HL-60/S4 treated with retinoic acid at 250 ng/mL for 4 days and 3 days (cell line): ENCODE measurements around the gene KCTD17.

ENCODE experiments used
- in situ Hi-C: fragments of 300-500 bp; cut with MboI; formaldehyde crosslinking; loops from 2 replicates; pipeline ENCODE4 v1.7.0; 2022; ENCODE audit warnings: low sequenced_read_pairs

The KCTD17 gene

DNA sequence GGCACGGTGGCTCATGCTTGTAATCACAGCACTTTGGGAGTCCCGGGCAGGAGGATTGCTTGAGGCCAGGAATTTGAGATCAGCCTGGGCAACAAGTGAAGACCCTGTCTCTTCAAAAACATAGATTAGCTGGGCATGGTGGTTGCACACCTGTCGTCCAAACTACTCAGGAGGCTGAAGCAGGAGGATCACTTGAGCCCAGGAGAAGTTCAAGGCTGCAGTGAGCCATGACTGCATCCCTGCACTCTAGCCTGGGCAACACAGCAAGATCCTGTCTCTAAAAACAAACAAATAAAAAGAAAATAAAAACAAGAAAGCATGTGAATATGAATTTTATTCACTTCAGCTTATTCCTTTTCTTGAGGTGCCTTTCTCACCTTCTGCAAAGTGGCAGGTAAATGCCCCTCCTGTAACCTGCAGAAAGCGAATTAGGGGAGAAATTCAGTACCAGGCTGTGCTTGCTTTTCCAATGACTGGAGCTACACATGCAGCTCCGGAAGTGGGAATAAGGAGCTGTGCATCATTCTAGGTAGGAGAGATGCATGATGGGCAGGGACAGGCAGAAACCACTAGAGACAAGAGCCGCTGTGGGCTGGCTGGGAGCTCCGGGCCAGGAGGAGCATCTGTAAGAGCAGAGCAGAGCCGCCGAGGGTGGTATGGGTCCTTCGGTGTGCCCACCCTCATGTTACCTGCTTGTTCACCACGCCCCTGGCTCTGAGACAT, 14.7 kb upstream of the KCTD17 start:
- in situ Hi-C loops = no loop called here

DNA sequence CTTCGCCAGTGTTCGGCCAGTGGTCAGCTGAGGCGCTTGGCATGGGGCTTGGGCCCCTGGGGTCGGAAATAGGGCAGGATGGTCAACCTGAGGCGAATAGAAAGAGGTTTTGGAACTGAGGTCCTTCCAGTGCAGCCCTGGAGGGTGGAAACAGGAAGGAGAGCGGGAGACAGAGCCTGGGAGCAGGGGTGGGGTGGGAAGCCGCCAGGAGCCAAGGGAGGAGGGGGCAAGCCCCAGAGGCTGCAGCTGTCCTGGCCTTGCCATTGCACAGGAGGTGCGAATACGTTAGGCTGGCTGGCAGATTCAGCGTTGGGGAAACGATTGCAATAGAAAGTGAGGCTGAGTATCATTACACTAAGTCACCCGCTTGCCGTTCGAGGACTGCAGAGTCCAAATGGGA, 13.9 kb upstream of the KCTD17 start:
- in situ Hi-C loops = no loop called here

DNA sequence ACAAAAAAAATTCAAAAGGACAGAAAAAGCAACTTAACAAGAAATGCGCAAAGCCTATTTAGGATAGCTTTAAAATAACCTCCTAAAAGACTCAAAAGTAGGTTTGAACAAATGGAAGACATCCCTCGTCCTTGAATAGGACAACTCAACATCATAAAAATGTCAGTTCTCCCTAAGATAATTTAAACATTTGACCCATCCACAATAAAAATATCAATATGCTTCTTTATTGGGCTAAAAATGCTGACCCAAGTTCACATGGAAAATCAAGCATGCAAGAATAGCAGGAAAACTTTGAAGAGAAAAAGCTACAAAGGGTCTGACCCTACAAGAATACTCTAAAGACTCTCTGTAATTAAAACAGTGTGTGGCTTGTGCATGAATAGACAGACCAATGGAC, 12.1 kb upstream of the KCTD17 start:
- in situ Hi-C loops = no loop called here

DNA sequence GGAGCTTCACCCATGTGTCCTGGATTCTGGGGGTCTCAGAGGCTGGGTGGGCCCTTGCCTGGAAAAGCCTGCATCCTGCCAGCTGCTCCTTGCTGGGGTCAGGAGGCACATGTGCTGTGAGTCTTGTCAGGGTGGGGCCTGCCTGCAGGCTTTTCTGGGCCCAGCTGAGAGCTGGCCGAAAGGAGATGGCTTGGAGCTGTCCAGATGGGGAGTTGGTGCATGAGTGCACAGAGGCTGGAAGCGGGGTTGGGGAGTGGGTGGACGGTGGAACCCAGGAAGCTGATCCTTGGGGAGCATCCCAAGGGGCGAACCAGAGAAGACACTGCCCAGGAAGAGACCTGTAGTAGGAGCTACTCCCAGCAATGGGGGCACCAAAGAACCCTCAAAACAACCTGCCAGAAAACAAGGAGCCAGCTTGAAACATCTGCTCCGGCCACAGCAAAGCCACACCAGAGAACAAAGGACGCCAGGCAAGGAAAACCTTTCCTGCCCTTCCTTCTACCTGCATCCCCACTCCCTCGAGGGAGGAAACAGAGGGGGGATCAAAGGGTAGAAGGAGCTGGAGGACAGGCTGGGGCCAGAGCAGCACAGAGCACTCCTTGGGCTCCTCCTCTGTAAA, 8.2 kb upstream of the KCTD17 start:
- in situ Hi-C loops = no loop called here

DNA sequence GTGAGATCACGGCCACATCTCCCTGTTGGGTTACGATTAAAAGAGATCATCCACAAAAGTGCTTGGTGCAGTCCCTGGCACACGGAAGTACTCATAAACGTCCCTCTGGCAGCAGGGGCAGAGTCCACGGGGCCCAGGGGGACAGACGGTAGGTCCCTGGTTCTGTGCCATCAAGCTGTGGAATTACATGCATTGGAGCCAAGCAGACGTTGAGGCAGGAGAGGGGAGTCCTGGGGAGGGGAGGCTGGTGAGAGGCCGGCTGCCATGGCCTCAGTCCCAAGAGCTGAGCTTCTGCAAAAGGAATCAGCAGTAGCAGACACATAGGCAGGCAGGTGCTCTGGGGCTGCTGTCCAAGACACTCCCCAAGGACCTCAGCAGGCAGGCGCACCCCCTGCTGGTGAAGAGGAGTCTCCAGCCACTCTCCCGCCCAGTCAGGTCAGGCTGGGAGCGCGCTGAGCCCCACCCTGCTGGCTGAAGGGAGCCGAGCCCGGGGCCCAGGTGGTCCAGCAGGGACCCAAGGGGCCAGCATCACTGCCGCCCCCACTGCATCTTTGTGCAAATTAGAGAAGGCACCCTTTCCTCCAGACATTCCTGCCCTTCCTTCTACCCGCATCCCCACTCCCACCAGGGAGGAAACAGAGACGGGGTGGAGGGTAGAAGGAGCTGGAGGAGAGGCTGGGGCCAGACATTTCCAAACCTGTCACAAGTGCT, 7.6 kb upstream of the KCTD17 start:
- in situ Hi-C loops = no loop called here

DNA sequence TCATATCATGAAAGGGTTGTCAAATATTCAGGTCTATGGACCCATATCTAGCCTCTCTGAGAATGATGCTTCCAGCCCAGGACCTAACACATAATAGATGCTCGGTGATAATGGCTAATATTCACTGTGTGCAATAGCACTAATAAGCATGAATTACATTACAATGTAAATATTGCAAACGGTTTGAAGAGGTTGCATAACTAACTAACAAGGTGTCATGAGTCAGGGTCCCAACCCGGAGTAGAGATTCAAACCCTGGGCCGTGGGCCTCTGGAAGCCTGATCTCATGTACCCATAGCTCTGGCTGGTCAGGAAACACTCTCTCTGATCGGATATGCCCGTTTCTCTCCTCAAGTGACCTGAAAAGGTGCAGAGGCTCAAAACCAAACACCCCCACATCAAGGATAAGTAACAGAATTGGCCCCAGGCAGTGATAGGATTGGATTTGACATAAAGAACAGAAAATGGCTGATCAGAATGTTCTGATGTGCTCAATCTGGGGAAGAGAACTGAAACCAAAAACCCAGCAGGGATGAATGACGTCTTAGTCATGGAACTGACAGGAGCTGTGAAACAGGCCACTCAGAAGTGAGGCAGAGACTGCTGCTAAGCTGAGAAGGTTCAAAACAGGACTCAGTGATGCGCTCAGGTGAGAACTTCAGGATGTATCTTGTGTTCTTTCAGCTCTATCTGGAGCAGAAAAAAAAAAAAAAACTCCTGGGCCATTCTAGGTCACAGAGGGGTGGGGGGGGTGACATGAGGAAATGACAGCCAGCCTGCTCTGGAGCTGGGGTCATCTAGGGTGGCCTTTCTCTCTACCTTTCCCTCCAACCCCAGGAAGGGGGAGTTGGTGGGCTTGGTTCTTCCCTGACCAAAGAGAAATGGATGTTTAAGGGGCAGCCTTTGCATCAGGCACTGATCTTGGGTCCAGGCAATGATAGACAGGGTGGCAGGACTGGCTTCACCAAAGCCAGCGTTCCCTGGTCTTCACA, 6.6 kb upstream of the KCTD17 start:
- in situ Hi-C loops = no loop called here

DNA sequence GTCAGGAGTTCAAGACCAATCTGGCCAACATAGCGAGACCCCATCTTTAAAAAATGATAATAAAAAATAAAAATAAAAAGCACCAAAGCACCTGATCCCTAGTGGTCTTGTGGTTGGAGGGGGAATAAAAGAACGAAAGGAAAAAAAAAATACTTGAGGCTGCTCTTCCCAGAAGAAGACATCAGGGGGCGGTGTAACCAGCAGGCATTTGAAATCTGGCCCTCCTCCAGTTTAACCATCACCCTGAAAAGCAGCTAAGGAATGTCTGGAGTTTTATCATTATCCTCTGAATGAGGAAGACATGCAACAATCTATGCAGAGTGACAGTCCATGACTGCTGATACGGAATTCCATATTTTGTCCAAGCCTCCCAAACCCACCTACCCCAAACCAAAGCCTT, 5.6 kb upstream of the KCTD17 start:
- in situ Hi-C loops = no loop called here

DNA sequence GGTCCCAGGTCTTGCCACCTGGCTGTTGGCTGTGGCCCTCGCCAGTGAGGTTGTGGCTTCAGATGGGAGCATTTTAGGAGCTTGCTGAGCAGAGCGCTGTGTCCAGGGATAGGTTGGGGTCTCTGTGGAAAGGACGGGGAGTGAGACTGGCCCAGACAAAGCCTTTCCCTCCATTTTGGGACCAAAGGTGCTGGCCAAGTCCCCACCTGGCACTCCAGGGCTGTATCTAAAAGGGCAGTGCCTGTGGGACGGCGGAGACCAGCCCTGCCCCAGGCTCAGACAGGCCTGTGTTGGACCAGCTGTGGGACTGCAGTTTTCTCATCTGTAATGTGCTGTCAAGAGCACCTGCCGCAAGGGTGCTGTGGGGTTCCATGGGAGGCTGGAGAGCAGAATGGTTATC, 5.0 kb upstream of the KCTD17 start:
- in situ Hi-C loops = no loop called here

DNA sequence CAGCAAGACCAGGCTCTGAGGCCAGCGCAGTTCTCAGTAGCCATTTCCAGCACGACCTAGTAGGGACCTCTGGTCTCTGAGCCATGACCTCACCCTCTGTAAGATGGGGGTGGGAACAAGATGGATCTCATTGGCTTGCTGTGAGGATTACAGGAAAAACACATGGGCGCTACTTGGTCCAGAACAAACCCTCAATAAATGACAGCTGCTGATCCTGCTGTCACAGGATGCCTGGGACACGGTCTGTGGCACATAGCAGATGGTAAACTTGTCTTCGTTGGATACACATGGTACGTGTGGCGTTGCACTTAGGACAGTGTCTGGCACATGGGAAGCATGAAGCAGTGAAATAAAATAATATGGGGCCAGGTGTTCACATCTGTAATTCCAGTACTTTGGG, 4.5 kb upstream of the KCTD17 start:
- in situ Hi-C loops = no loop called here

DNA sequence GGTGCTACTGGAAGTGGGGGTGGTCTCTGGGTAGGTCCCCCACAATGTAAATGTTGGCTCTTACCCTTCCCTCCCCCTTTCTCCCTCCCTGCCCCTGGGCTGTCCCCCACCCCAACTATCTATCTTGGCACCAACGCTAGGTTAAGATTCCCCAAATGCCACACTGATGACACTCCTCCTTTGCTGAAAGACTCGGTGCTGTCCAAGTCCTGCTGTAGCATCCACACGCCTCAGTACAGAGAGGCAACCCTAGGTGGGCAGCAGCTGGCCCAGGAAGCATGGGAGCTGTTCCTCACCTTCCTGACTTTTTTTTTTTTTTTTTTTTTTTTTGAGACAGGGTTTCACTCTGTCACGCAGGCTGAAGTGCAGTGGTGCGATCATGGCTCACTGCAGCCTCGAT, 3.4 kb upstream of the KCTD17 start:
- in situ Hi-C loops = no loop called here

DNA sequence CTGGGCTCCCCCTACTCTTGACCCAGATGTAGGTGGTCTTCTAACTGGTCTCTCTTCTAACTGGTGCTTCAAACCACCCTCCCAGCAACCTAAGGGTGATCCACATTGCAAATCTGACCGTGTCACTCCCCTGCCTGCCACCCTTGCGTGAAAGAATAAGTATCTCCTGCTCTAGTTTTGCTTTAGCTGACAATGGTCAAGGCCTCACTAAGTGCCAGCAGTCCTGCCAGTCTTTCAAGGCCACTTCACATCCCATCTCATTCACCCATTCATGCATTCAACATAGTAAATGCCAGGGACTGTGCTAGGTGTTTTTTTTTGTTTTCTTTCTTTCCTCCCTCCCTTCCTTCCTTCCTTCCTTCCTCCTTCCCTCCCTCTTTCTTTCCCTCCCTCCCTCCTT, 2.3 kb upstream of the KCTD17 start:
- in situ Hi-C loops = no loop called here

DNA sequence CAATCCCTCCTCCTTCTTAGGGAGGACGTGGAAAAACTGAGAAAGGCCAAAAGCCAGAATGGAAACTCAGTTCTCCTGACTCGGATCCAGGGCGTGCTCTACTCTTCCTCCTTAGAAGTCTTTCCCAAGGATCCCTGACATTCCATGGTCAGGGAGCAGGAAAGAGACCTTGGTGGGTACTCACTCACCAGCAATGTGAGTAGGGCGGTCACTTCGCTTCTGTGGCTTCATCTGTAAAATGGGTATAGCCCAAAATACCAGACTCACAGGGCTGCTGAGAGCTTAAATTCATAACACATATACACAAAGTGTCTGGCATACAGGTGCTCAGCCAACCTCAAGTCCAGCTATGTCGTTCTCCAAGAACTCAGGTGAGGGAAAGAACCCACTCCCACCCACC, 629 bp upstream of the KCTD17 start:
- in situ Hi-C loops = no loop called here

DNA sequence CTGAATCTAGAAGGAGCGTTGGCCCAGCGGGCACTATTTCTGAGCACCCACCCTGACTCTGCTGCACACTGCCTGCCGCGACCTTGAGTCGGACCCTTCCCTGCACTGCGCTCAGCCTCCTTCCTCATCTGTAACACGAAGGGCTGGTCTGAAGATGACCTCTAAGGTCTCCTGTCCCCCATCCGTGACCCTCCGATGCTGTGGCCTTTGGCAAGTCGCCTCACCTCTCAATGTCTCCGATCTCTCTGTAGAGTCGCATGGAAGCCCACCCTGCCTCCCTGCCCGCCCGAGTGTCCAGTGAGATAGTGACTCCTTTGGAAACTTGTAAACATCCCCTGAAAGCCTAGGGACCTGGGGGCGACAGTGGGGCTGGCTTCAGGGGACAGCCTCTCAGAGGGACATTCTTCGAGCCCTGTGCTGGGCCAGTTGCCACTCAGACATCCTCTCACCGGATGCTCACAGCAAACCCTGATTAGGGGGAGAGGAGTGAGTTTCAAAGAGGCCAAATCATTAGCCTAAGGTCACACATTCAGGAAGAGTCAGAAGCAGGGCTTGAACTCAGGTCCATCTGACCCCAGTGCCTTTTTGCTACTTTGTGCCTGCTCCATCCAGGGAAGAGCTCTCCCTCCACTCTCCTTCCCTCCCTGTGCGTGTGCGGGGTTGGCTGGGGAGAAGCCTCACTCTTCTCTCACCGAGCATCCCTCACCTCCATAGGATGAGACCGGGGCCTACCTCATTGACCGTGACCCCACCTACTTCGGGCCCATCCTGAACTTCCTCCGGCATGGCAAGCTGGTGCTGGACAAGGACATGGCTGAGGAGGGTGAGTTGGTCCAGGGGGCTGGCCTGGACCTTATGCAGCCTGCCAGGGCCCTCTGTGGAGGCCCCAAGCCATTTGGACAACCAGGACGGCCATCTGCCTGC, 1.1 kb downstream of the KCTD17 start:
- in situ Hi-C loops = no loop called here

DNA sequence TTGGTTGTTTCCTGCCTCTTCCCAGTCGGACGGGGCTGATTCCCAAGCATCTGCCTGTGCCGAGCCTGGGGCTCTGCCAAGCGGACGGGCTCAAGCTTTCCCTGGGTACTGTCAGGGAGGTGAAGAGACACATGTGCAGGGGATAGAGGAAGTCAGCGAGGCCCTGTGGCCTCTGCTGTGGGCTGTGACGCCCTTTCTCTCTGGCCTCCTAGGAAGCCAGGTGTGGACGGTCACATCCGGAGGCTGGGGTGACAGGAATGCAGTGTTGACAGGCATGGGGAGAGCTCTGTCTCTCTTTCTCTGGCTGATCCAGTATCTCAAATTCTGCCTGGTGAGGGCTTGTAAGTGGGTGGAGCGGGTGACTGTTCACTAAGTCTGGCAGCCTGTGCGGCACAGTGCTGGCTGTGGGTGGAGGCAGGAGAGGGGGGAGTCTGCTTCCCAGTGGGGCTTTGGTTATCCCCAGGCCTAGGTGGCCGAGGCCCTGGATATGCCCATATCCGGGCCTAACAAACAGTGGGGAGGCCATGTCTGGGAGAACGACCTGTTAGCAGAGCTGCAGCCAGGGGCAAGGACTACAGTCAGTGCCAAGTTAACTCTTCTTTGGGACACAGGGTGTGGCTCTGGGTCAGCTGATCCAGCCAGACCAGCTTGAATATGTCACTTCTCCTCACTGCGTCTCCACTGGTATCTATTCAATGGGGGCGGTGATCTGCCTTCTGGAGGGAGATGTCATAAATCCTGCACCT, 1.9 kb downstream of the KCTD17 start:
- in situ Hi-C loops = no loop called here

DNA sequence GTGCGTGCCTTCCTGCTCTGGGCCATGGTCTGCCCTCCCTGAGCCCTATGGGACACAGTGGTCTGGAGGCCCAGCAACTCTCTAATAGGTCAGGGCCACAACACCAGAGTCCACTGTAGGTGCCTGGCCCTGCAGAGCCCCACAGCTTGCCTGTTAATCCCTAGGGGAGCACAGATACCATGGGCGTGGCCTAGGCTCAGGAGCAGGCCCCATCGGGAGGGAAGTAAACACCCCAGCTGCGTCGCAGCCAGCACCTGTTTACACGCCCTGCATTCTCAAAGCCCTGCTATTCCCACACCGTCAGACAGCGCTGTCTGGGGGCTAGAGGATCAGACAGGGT, 2.5 kb downstream of the KCTD17 start:
- in situ Hi-C loops = no loop called here

DNA sequence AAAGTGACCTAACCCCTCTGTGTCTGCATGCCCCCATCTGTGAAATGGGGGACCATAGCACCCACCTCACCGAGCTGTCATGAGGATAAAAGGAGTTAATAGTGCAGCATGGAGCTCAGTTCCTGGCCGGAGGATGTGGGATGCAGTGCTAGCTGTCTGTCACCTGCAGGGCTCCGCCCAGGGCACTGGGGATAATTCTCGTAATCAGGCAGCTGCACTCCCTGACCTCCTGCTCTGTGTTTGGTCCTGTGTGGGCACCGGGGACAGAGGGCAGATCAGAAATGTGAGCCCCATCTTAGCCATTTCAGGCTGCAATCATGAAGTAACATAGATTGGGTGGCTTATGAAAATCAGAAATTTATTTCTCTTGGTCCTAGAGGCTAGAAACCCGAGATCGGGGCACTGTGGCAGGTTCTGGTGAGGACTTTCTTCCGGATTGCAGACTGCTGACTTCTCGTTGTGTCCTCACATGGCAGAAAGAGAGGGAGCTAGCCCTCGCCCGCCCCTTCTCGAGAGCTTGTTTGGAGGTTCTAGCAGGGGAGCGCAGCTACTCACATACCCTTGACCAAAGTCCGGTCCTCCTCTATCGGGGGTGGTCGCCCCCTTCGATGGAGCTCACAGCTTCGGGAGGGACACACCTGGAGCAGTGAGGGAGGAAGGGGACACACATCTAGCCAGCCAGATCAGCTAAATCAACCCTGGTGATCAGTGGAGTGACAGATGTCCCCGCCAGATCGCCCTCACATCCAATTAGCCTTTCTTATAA, 3.2 kb downstream of the KCTD17 start:
- in situ Hi-C loops = no loop called here

DNA sequence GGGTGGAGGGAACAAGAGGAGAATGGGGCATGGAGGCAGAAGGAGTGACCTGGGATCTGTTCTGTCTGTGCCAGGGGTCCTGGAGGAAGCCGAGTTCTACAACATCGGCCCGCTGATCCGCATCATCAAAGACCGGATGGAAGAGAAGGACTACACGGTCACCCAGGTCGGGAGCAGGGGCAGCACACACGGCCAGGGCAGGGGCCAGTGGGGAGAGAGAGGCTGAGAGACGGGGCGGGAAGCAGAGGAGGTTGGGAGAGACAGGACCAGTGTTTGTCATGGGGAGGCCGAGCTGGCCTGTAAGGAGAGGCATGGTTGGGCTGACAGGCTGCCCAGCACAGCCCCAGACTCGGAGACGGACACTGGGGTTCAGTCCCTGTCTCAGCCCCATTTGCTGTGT, 4.7 kb downstream of the KCTD17 start:
- in situ Hi-C loops = no loop called here

DNA sequence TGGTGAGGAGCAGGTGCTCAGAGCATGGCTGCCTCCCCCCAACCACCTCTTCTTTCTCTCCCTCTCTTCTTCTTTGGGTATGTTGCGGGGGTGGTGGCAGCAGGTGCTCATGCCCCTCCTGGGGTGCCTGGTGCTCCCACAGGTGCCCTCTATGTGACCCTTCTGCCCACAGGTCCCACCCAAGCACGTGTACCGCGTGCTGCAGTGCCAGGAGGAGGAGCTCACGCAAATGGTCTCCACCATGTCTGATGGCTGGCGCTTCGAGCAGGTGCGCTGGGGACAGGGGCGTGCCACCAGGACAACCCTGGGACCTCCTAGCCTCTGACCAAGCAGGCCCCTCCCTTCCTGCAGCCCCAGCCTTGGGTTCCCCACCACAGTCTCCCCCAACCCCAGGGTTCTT, 5.7 kb downstream of the KCTD17 start:
- in situ Hi-C loops = no loop called here
